PC-9 (cell line): Measurements from ENCODE around the gene UFM1. TPM values are rescaled to one million over a fixed set of nuclear protein-coding genes. Genes with fewer than 3 reads are reported as not detected.

Source experiments
- BruUV-seq: library from RNA; stranded (reverse); fragments of 400-500 nt; replicated peaks from 2 replicates; lab custom pipeline; 2021; lab: Mats Ljungman, UMichigan
- CTCF ChIA-PET: fragments of 300-600 bp; sonication (Branson Sonifier 250); formaldehyde crosslinking; loops from one replicate; lab custom pipeline; 2022; ENCODE audit warnings: antibody characterized with exemption; lab: Charles Lee
- POLR2A ChIA-PET: fragments of 300-600 bp; sonication (Branson Sonifier 250); formaldehyde crosslinking; loops from one replicate; lab custom pipeline; 2022; ENCODE audit warnings: antibody characterized with exemption; ENCODE audit not compliant: unreplicated experiment; lab: Charles Lee
- DNase-seq, 2 experiments: peaks; one replicate each; pipeline versions ENCODE4 v3.0.0 to v3.0.0-alpha.2; 2015 to 2022; ENCODE audit warnings: mixed read lengths in 1 of 2
- H2AFZ ChIP-seq: fragments of 200-600 bp; sonication (generic); 2 replicates; pipeline ENCODE4 v1.8.1; 2017; ENCODE audit warnings: antibody characterized with exemption
- H3F3A ChIP-seq: fragments of 200-600 bp; sonication (generic); 2 replicates; pipeline ENCODE4 v1.8.1; 2017; ENCODE audit warnings: antibody characterized with exemption, mild to moderate bottlenecking, low read depth; ENCODE audit not compliant: insufficient read depth
- H3K27ac ChIP-seq: fragments of 200-600 bp; sonication (generic); 2 replicates; pipeline ENCODE4 v1.6.1; 2016; ENCODE audit warnings: mixed run types
- H3K27me3 ChIP-seq: fragments of 200-600 bp; sonication (generic); 2 replicates; pipeline ENCODE4 v1.6.1; 2016; ENCODE audit warnings: low read depth, mixed run types; ENCODE audit not compliant: insufficient read depth
- H3K36me3 ChIP-seq: fragments of 200-600 bp; sonication (generic); 2 replicates; pipeline ENCODE4 v1.6.1; 2016; ENCODE audit warnings: low read depth, mixed run types
- H3K4me1 ChIP-seq: fragments of 200-600 bp; sonication (generic); replicated peaks from 2 replicates; pipeline ENCODE4 v1.6.1; 2016; ENCODE audit warnings: mixed run types; ENCODE audit not compliant: insufficient read depth
- H3K4me2 ChIP-seq: fragments of 200-600 bp; sonication (generic); 2 replicates; pipeline ENCODE4 v1.6.1; 2017; ENCODE audit warnings: mixed run types
- H3K4me3 ChIP-seq: fragments of 200-600 bp; sonication (generic); 2 replicates; pipeline ENCODE4 v1.6.1; 2016; ENCODE audit warnings: mixed run types
- H3K79me2 ChIP-seq: fragments of 200-600 bp; sonication (generic); 2 replicates; pipeline ENCODE4 v1.6.1; 2017; ENCODE audit warnings: low read depth, mixed run types
- H3K9me2 ChIP-seq: fragments of 200-600 bp; sonication (generic); 2 replicates; pipeline ENCODE4 v1.8.1; 2017; ENCODE audit warnings: mild to moderate bottlenecking; ENCODE audit not compliant: insufficient read depth
- H3K9me3 ChIP-seq: fragments of 200-600 bp; sonication (generic); 2 replicates; pipeline ENCODE4 v1.8.1; 2016; ENCODE audit warnings: low read depth; ENCODE audit not compliant: insufficient read depth
- H4K20me1 ChIP-seq: fragments of 200-600 bp; sonication (generic); 2 replicates; pipeline ENCODE4 v1.8.1; 2017; ENCODE audit not compliant: insufficient read depth
- EZH2 ChIP-seq: fragments of 200-600 bp; sonication (generic); IDR thresholded peaks from 2 replicates; pipeline ENCODE4 v1.8.0; 2017; ENCODE audit warnings: antibody characterized with exemption, low read depth
- intact Hi-C: fragments of 100-400 bp; cut with micrococcal nuclease; formaldehyde crosslinking; loops from one replicate; pipeline ENCODE4 v1.10.0; 2022; ENCODE audit not compliant: unreplicated experiment
- total RNA-seq: library from RNA; stranded (reverse); gene quantifications from 2 replicates; pipeline ENCODE4 v1.2.3, GENCODE V29; 2021
- TF ChIP-seq, protein P1 (sequence below): fragments of 200-600 bp; sonication (generic); conservative IDR thresholded peaks from 2 replicates; pipeline ENCODE4 v1.6.1; 2017; ENCODE audit warnings: mixed run types, antibody characterized with exemption, mild to moderate bottlenecking, moderate library complexity

UFM1 gene
- total RNA-seq, 1 experiment from 2014 or later = 32.3 TPM

GRCh38 chr13:38401276-38401675 is 51.6 kb downstream of the UFM1 start:
- intact Hi-C loops = no loop called here
- Histone ChIP-seq H3K4me1 (no peaks in the 10 kb centered on the region), H4K20me1 (no peaks in the 10 kb centered on the region), H3F3A (no peaks in the 10 kb centered on the region), H3K27ac (no peak overlapping the region), H3K4me3 (no peak overlapping the region), H2AFZ (0 out of 2 replicates have a peak overlapping the region, but pooled peaks have one; percentile 5), H3K36me3 (no peaks in the 10 kb centered on the region), H3K4me2 (no peak overlapping the region), H3K27me3 (no peaks in the 10 kb centered on the region), H3K9me2 (no peaks in the 10 kb centered on the region; the same call in 1 of the 2 replicates), H3K9me3 (no peaks in the 10 kb centered on the region), H3K79me2 (no peaks in the 10 kb centered on the region)
- ChIA-PET CTCF (no interaction called here), POLR2A (no interaction called here)
- no TSS peak for BruUV-seq
- no peak for DNase-seq
- no peak for TF ChIP-seq EZH2
- TF ChIP-seq, protein P1, sequence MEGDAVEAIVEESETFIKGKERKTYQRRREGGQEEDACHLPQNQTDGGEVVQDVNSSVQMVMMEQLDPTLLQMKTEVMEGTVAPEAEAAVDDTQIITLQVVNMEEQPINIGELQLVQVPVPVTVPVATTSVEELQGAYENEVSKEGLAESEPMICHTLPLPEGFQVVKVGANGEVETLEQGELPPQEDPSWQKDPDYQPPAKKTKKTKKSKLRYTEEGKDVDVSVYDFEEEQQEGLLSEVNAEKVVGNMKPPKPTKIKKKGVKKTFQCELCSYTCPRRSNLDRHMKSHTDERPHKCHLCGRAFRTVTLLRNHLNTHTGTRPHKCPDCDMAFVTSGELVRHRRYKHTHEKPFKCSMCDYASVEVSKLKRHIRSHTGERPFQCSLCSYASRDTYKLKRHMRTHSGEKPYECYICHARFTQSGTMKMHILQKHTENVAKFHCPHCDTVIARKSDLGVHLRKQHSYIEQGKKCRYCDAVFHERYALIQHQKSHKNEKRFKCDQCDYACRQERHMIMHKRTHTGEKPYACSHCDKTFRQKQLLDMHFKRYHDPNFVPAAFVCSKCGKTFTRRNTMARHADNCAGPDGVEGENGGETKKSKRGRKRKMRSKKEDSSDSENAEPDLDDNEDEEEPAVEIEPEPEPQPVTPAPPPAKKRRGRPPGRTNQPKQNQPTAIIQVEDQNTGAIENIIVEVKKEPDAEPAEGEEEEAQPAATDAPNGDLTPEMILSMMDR = no peak

- DNase-seq = no peak
- Histone ChIP-seq H4K20me1 (no peaks in the 10 kb centered on the region), H3K9me3 (no peaks in the 10 kb centered on the region), H3K27me3 (no peaks in the 10 kb centered on the region), H3K27ac (no peak overlapping the region), H3K36me3 (no peaks in the 10 kb centered on the region), H3K9me2 (no peaks in the 10 kb centered on the region), H3K4me1 (no peaks in the 10 kb centered on the region), H2AFZ (no peak overlapping the region), H3F3A (no peaks in the 10 kb centered on the region), H3K79me2 (no peaks in the 10 kb centered on the region), H3K4me2 (no peak overlapping the region), H3K4me3 (no peak overlapping the region)
- no TSS peak for BruUV-seq
- intact Hi-C loops = no loop called here
- POLR2A ChIA-PET = no interaction called here
- TF ChIP-seq, protein P1 = no peak
- TF ChIP-seq EZH2 = no peak
- CTCF ChIA-PET = no interaction called here
Measured at GRCh38 chr13:38405216-38405615, 55.6 kb downstream of the UFM1 start.

- H3K27me3 ChIP-seq = no peaks in the 10 kb centered on the region
- no peak for DNase-seq
- no peaks in the 10 kb centered on the region for H4K20me1 ChIP-seq
- no peak overlapping the region for H2AFZ ChIP-seq
- H3K4me3 ChIP-seq = no peak overlapping the region
- H3F3A ChIP-seq = no peaks in the 10 kb centered on the region
- TF ChIP-seq, protein P1 = no peak
- TF ChIP-seq EZH2 = no peak
- ChIA-PET CTCF (no interaction called here), POLR2A (no interaction called here)
- no peaks in the 10 kb centered on the region for H3K36me3 ChIP-seq
- H3K9me3 ChIP-seq = no peaks in the 10 kb centered on the region
- intact Hi-C loops = no loop called here
- H3K9me2 ChIP-seq = no peaks in the 10 kb centered on the region
- H3K4me2 ChIP-seq = no peak overlapping the region
- H3K4me1 ChIP-seq = no peaks in the 10 kb centered on the region
- no peaks in the 10 kb centered on the region for H3K79me2 ChIP-seq
- no TSS peak for BruUV-seq
- H3K27ac ChIP-seq = no peak overlapping the region
Measured at GRCh38 chr13:38409771-38410170, 60.1 kb downstream of the UFM1 start.
